HepG2 (cell line): ENCODE data around the gene TXNDC12. TPM values are rescaled to one million over a fixed set of nuclear protein-coding genes. Genes with fewer than 3 reads are reported as not detected.
A peak's percentile ranks its signal among the peaks of the same experiment; 100 is the strongest.

ENCODE experiments used
- AHR ChIP-seq: IDR thresholded peaks from 2 replicates; pipeline ENCODE4 v1.6.1; 2018; ENCODE audit warnings: missing genetic modification reagents, missing compliant biosample characterization
- CREB1 ChIP-seq, 2 experiments: fragments of 450-650 bp in 1 of 2; IDR thresholded peaks; 2 replicates each; pipeline ENCODE4 v1.6.1; 2016 to 2017; ENCODE audit warnings: control low read depth in 1 of 2, mild to moderate bottlenecking in 1 of 2, missing compliant biosample characterization in 1 of 2, missing genetic modification characterization in 1 of 2
- DRAP1 ChIP-seq: IDR thresholded peaks from 2 replicates; pipeline ENCODE4 v1.6.1; 2016; ENCODE audit warnings: missing genetic modification reagents, missing compliant biosample characterization
- GATAD1 ChIP-seq: IDR thresholded peaks from 2 replicates; pipeline ENCODE4 v1.6.1; 2016; ENCODE audit warnings: missing genetic modification reagents, missing compliant biosample characterization
- MAFK ChIP-seq, 2 experiments: IDR thresholded peaks in 1 of 2; conservative IDR thresholded peaks in 1 of 2; 2 replicates each; pipeline ENCODE4 v1.6.1; 2011; ENCODE audit warnings: improper control_type of control experiment in 2 of 2, low read length in 2 of 2
- MED8 ChIP-seq: sonication (generic); formaldehyde crosslinking; IDR thresholded peaks from 2 replicates; pipeline ENCODE4 v1.8.1; 2023; ENCODE audit warnings: mild to moderate bottlenecking, missing genetic modification reagents; ENCODE audit not compliant: insufficient replicate concordance
- MXD4 ChIP-seq: IDR thresholded peaks from 2 replicates; pipeline ENCODE4 v1.6.1; 2016; ENCODE audit warnings: mild to moderate bottlenecking, missing biosample characterization, missing genetic modification reagents
- PRMT3 ChIP-seq: sonication (generic); formaldehyde crosslinking; IDR thresholded peaks from 2 replicates; pipeline ENCODE4 v1.8.1; 2022; ENCODE audit warnings: low read depth, mild to moderate bottlenecking, moderate library complexity, missing genetic modification reagents, borderline replicate concordance
- RORA ChIP-seq: sonication (generic); formaldehyde crosslinking; IDR thresholded peaks from 2 replicates; pipeline ENCODE4 v1.5.0; 2020; ENCODE audit warnings: mild to moderate bottlenecking, missing genetic modification reagents, moderate library complexity
- SAP130 ChIP-seq: IDR thresholded peaks from 2 replicates; pipeline ENCODE4 v1.6.1; 2016; ENCODE audit warnings: low read depth
- SMAD1 ChIP-seq: sonication (generic); formaldehyde crosslinking; IDR thresholded peaks from 2 replicates; pipeline ENCODE4 v1.4.0; 2020; ENCODE audit warnings: missing genetic modification reagents, low read depth, mild to moderate bottlenecking, borderline replicate concordance
- SMC3 ChIP-seq: IDR thresholded peaks from 2 replicates; pipeline ENCODE4 v1.6.1; 2011; ENCODE audit warnings: low read length, improper control_type of control experiment
- TEAD3 ChIP-seq: optimal IDR thresholded peaks from 2 replicates; pipeline ENCODE3; 2016; ENCODE audit warnings: borderline replicate concordance
- ZBTB20 ChIP-seq: sonication (generic); formaldehyde crosslinking; IDR thresholded peaks from 2 replicates; pipeline ENCODE4 v1.8.1; 2023; ENCODE audit warnings: missing genetic modification reagents, low read depth, mild to moderate bottlenecking, borderline replicate concordance
- ZBTB21 ChIP-seq: sonication (generic); formaldehyde crosslinking; IDR thresholded peaks from 2 replicates; pipeline ENCODE4 v1.4.0; 2020; ENCODE audit warnings: missing genetic modification reagents
- ZFP82 ChIP-seq: sonication (generic); formaldehyde crosslinking; IDR thresholded peaks from 2 replicates; pipeline ENCODE4 v1.5.1; 2020; ENCODE audit warnings: mild to moderate bottlenecking, missing genetic modification reagents, borderline replicate concordance
- ZNF230 ChIP-seq: sonication (generic); formaldehyde crosslinking; IDR thresholded peaks from 2 replicates; pipeline ENCODE4 v1.4.0; 2020; ENCODE audit warnings: mild to moderate bottlenecking, missing genetic modification reagents
- ZNF232 ChIP-seq: sonication (generic); formaldehyde crosslinking; IDR thresholded peaks from 2 replicates; pipeline ENCODE4 v1.4.0; 2020; ENCODE audit warnings: missing genetic modification reagents, borderline replicate concordance
- ZNF292 ChIP-seq: sonication (generic); formaldehyde crosslinking; IDR thresholded peaks from 2 replicates; pipeline ENCODE4 v1.8.1; 2022; ENCODE audit warnings: mild to moderate bottlenecking, low read depth, missing genetic modification reagents, borderline replicate concordance
- ZNF326 ChIP-seq: sonication (generic); formaldehyde crosslinking; IDR thresholded peaks from 2 replicates; pipeline ENCODE4 v1.4.0; 2020; ENCODE audit warnings: missing genetic modification reagents, borderline replicate concordance
- ZNF34 ChIP-seq: sonication (generic); formaldehyde crosslinking; IDR thresholded peaks from 2 replicates; pipeline ENCODE4 v1.4.0; 2020; ENCODE audit warnings: mild to moderate bottlenecking, missing genetic modification reagents, borderline replicate concordance
- ZNF572 ChIP-seq: sonication (generic); formaldehyde crosslinking; IDR thresholded peaks from 2 replicates; pipeline ENCODE4 v1.5.1; 2020; ENCODE audit warnings: mild to moderate bottlenecking, missing genetic modification reagents
- ZNF660 ChIP-seq: sonication (generic); formaldehyde crosslinking; IDR thresholded peaks from 2 replicates; pipeline ENCODE4 v1.5.1; 2020; ENCODE audit warnings: mild to moderate bottlenecking, low read depth, missing genetic modification reagents, borderline replicate concordance
- ZNF782 ChIP-seq: sonication (generic); formaldehyde crosslinking; IDR thresholded peaks from 2 replicates; pipeline ENCODE4 v1.4.0; 2020; ENCODE audit warnings: missing genetic modification reagents, mild to moderate bottlenecking, borderline replicate concordance
- ZSCAN22 ChIP-seq: sonication (generic); formaldehyde crosslinking; IDR thresholded peaks from 2 replicates; pipeline ENCODE4 v1.4.0; 2020; ENCODE audit warnings: mild to moderate bottlenecking, missing genetic modification reagents
- polyA plus RNA-seq, 8 experiments: library from polyadenylated mRNA; depleted of rRNA in 3 of 8; stranded (reverse) in 7 of 8; unstranded in 1 of 8; fragments of >200 nt; fragmentation: Illumina TruSeq in 4 of 8; extraction: Trizol in 4 of 8; gene quantifications; 2 replicates each; pipeline versions ENCODE4 v1.2.1 to v1.2.3, GENCODE V29; 2011 to 2016; ENCODE audit warnings: low read depth in 4 of 8, missing spikeins in 1 of 8, mixed read lengths in 1 of 8; ENCODE audit not compliant: insufficient read depth in 1 of 8
- total RNA-seq, 5 experiments: library from RNA; depleted of rRNA; stranded (reverse); fragments of >200 nt; fragmentation: Illumina TruSeq; extraction: Trizol; gene quantifications; 2 replicates each; pipeline ENCODE4 v1.2.3, GENCODE V29; 2016; ENCODE audit warnings: low read depth in 1 of 5
- TF ChIP-seq, protein P1 (sequence below): sonication (generic); formaldehyde crosslinking; IDR thresholded peaks from 2 replicates; pipeline ENCODE4 v1.5.0; 2020; ENCODE audit warnings: missing genetic modification reagents
- TF ChIP-seq, protein P2 (sequence below): sonication (generic); formaldehyde crosslinking; IDR thresholded peaks from 2 replicates; pipeline ENCODE4 v1.9.0; 2021; ENCODE audit warnings: missing genetic modification reagents, borderline replicate concordance
- TF ChIP-seq, protein P3 (sequence below): sonication (generic); formaldehyde crosslinking; IDR thresholded peaks from 2 replicates; pipeline ENCODE4 v1.8.1; 2023; ENCODE audit warnings: mild to moderate bottlenecking, missing genetic modification reagents, borderline replicate concordance

Gene TXNDC12
- total and polyA plus RNA-seq, 2 of the 13 experiments (the other 11 are each of a cell fraction or from before 2014, with no cell fraction given): 65.6 to 67.2 TPM

DNA sequence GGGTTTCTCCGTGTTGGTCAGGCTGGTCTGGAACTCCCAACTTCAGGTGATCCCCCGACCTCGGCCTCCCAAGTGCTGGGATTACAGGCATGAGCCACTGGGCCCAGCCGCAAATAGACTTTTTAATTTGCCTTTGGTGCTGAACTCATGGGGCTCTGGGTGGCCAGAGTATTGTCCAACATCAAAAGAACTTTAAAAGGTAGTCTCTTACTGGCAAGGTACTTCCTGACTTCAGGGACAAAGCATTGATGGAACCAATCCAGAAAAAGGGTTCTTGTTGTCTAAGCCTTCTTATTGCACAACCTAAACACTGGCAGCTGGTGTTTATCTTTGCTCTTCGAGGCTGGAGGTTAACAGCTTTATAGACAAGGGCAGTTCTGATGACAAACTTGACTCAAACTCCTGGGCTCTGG is 17.6 kb downstream of the TXNDC12 start (continued):
- TF ChIP-seq, protein P1, sequence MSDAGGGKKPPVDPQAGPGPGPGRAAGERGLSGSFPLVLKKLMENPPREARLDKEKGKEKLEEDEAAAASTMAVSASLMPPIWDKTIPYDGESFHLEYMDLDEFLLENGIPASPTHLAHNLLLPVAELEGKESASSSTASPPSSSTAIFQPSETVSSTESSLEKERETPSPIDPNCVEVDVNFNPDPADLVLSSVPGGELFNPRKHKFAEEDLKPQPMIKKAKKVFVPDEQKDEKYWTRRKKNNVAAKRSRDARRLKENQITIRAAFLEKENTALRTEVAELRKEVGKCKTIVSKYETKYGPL (CRISPR knock-in tag): 0 out of 2 replicates have a peak, but pooled peaks have one; percentile 50
- TF ChIP-seq PRMT3 (CRISPR knock-in tag) (no peak), SAP130 (CRISPR knock-in tag) (peak; percentile 96), ZFP82 (CRISPR knock-in tag) (no peak), GATAD1 (peak; percentile 74), ZNF572 (CRISPR knock-in tag) (no peak), SMAD1 (no peak), RORA (no peak), ZNF782 (CRISPR knock-in tag) (no peak; the same call in 1 of the 2 replicates), SMC3 (peak; percentile 46), ZNF230 (CRISPR knock-in tag) (0 out of 2 replicates have a peak, but pooled peaks have one; percentile 53), CREB1 (IDR thresholded peaks at IDR 0.05) (no peak), CREB1 (CRISPR knock-in tag; IDR thresholded peaks at IDR 0.05) (peak; percentile 87), ZNF326 (CRISPR knock-in tag) (no peak), MXD4 (CRISPR knock-in tag) (peak; percentile 67; the same call in 1 of the 2 replicates), ZSCAN22 (CRISPR knock-in tag) (no peak), MAFK (conservative IDR thresholded peaks at IDR 0.05 in 1 of 2, IDR thresholded peaks at IDR 0.05 in 1 of 2; ENCODE audit: low read length in 2 of 2) (no peak), ZNF292 (CRISPR knock-in tag) (peak; percentile 80; the same call in 1 of the 2 replicates), ZNF660 (CRISPR knock-in tag) (no peak), ZBTB21 (CRISPR knock-in tag) (0 out of 2 replicates have a peak, but pooled peaks have one; percentile 29), TEAD3 (CRISPR knock-in tag) (peak; percentile 87), AHR (CRISPR knock-in tag) (no peak; the same call in 1 of the 2 replicates), DRAP1 (CRISPR knock-in tag) (no peak), MED8 (CRISPR knock-in tag) (no peak), ZNF232 (CRISPR knock-in tag) (peak; percentile 92), ZNF34 (CRISPR knock-in tag) (peak; percentile 85; the same call in 1 of the 2 replicates), ZBTB20 (CRISPR knock-in tag) (peak; percentile 64; the same call in 1 of the 2 replicates)
- TF ChIP-seq, protein P2, sequence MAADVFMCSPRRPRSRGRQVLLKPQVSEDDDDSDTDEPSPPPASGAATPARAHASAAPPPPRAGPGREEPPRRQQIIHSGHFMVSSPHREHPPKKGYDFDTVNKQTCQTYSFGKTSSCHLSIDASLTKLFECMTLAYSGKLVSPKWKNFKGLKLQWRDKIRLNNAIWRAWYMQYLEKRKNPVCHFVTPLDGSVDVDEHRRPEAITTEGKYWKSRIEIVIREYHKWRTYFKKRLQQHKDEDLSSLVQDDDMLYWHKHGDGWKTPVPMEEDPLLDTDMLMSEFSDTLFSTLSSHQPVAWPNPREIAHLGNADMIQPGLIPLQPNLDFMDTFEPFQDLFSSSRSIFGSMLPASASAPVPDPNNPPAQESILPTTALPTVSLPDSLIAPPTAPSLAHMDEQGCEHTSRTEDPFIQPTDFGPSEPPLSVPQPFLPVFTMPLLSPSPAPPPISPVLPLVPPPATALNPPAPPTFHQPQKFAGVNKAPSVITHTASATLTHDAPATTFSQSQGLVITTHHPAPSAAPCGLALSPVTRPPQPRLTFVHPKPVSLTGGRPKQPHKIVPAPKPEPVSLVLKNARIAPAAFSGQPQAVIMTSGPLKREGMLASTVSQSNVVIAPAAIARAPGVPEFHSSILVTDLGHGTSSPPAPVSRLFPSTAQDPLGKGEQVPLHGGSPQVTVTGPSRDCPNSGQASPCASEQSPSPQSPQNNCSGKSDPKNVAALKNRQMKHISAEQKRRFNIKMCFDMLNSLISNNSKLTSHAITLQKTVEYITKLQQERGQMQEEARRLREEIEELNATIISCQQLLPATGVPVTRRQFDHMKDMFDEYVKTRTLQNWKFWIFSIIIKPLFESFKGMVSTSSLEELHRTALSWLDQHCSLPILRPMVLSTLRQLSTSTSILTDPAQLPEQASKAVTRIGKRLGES (CRISPR knock-in tag): no peak
- TF ChIP-seq, protein P3, sequence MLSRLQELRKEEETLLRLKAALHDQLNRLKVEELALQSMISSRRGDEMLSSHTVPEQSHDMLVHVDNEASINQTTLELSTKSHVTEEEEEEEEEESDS: no peak
